22Rv1 (cell line): ENCODE results near the gene ATF7IP2.

ENCODE experiments used
- ZFX ChIP-seq: fragments of 450-650 bp; IDR thresholded peaks from 2 replicates; pipeline ENCODE4 v1.6.1; 2017; ENCODE audit warnings: antibody characterized with exemption, borderline replicate concordance
- TF ChIP-seq, protein P1 (sequence below): fragments of 450-650 bp; IDR thresholded peaks from 2 replicates; pipeline ENCODE4 v1.5.1; 2017; ENCODE audit warnings: mild to moderate bottlenecking

DNA sequence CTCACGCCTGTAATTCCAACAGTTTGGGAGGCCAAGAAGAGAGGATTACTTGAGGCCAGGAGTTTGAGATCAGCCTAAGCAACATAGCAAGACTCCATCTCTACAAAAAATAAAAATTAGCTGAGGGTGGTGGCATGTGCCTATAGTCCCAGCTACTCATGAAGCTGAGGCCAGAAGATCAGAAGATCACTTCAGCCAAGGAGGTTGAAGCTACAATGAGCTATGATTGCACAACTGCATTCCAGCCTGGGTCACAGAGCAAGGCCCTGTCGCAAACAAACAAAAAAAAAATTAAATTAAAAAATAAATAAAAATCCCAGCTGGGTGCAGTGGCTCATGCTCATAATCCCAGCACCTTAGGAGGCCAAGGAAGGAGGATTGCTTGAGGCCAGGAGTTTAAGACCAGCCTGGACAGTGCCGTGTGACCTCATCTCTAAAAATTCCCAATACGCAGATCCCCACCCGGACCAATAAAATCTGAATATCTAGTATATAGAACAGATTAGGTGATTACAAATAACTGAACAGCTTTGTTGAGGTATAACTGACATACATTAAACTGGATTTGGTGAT lies 18.2 kb upstream of the ATF7IP2 start:
- TF ChIP-seq, protein P1, sequence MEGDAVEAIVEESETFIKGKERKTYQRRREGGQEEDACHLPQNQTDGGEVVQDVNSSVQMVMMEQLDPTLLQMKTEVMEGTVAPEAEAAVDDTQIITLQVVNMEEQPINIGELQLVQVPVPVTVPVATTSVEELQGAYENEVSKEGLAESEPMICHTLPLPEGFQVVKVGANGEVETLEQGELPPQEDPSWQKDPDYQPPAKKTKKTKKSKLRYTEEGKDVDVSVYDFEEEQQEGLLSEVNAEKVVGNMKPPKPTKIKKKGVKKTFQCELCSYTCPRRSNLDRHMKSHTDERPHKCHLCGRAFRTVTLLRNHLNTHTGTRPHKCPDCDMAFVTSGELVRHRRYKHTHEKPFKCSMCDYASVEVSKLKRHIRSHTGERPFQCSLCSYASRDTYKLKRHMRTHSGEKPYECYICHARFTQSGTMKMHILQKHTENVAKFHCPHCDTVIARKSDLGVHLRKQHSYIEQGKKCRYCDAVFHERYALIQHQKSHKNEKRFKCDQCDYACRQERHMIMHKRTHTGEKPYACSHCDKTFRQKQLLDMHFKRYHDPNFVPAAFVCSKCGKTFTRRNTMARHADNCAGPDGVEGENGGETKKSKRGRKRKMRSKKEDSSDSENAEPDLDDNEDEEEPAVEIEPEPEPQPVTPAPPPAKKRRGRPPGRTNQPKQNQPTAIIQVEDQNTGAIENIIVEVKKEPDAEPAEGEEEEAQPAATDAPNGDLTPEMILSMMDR: no peak
- TF ChIP-seq ZFX: no peak
